Progenitor cell of endocrine pancreas (in vitro differentiated cells): Measurements from ENCODE around the gene CD3G. TPM values are rescaled to one million over a fixed set of nuclear protein-coding genes. Genes with fewer than 3 reads are reported as not detected.
"Not testable (repeated sequence)": the region's sequence is repeated elsewhere in the genome, so short reads cannot be mapped to it uniquely, and the experiment has no call there.

Experiments used
- DNase-seq: peaks from one replicate; pipeline ENCODE4 v3.0.0; 2021; ENCODE audit warnings: low spot score; ENCODE audit not compliant: unreplicated experiment
- H3K27ac Mint-ChIP-seq: 2 replicates; pipeline ENCODE4 v1.8.0; 2021; ENCODE audit warnings: mild to moderate bottlenecking, moderate library complexity, mixed read lengths
- H3K27me3 Mint-ChIP-seq: 2 replicates; pipeline ENCODE4 v1.8.0; 2021; ENCODE audit warnings: mixed read lengths
- H3K36me3 Mint-ChIP-seq: 2 replicates; pipeline ENCODE4 v1.8.0; 2022; ENCODE audit warnings: mixed read lengths; ENCODE audit not compliant: insufficient read depth
- H3K4me1 Mint-ChIP-seq: 2 replicates; pipeline ENCODE4 v1.8.0; 2021; ENCODE audit warnings: low read depth, mixed read lengths
- H3K4me3 Mint-ChIP-seq: 2 replicates; pipeline ENCODE4 v1.8.0; 2021; ENCODE audit warnings: low read depth, mild to moderate bottlenecking, moderate library complexity, mixed read lengths
- H3K9me3 Mint-ChIP-seq: 2 replicates; pipeline ENCODE4 v1.8.0; 2021; ENCODE audit warnings: low read depth, mixed read lengths
- CTCF ChIP-seq: fragments of 200-600 bp; sonication (generic); IDR thresholded peaks from one replicate; pipeline ENCODE4 v1.5.0; 2021; ENCODE audit warnings: antibody characterized with exemption, mild to moderate bottlenecking; ENCODE audit not compliant: unreplicated experiment
- total RNA-seq: library from RNA; stranded (reverse); gene quantifications from 2 replicates; pipeline ENCODE4 v1.2.1, GENCODE V29; 2021

The CD3G gene
- total RNA-seq, 1 donor from 2014 or later = not detected

- H3K4me1 Mint-ChIP-seq = no peaks in the 10 kb centered on the region
- H3K36me3 Mint-ChIP-seq = no peaks in the 10 kb centered on the region
- DNase-seq = no peak
- TF ChIP-seq CTCF = no peak
- H3K4me3 Mint-ChIP-seq = no peak within 1 kb of the TSS
- no peak within 1 kb of the TSS for H3K27ac Mint-ChIP-seq
- H3K9me3 Mint-ChIP-seq = no peaks in the 10 kb centered on the region
- peaks cover 20% of the 10 kb centered on the region for H3K27me3 Mint-ChIP-seq
These were observed 39.4 kb upstream of the CD3G start, which contains the start of gene CD3E for GRCh38 chr11:118304568-118305248. TSS of gene CD3E (plus strand) at chr11:118304730. CDS start at chr11:118304953, 223 bp downstream.

DNA sequence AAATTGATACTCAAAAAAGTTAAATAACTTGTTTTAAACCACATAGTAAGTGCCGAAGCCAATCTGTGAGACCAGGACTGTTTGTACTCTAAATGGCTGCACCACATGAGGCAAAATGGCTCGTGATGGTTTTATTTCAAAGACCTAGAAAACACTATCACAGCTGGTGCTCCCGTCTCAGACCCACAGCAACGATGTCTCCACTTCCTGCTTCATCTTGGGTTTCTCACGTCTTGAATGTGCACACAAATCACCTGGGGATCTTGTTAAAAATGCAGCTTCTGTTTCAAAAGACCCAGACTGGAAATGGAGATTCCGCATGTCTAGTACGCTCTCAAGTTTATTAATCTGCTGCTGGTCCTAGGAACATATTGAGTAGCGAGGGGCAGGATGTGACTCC lies 38.4 kb upstream of the CD3G start:
- TF ChIP-seq CTCF = no peak
- no peaks in the 10 kb centered on the region for H3K4me1 Mint-ChIP-seq

DNA sequence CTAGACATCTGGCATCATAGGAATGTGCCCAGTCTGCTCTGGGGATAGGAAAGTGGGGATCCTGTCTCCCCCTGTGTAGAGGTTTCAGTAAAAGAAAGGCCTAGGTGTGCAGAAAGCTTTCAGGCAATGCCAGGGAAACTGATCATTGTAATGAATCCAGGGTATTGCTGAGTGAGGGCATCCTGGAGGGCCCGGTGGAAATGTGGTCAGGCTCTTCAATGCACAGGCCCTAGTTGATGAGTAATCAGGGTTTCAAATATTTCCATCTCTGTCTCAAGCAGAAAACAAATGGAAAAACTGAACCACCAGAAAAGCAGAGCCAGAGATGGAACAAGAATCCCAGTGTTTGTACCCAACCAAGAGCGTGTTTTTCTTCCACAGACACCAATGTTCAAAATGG lies 37.6 kb upstream of the CD3G start:
- no peak overlapping the region for H3K4me3 Mint-ChIP-seq
- DNase-seq = no peak
- H3K36me3 Mint-ChIP-seq = no peaks in the 10 kb centered on the region
- no peak overlapping the region for H3K27ac Mint-ChIP-seq
- no peaks in the 10 kb centered on the region for H3K4me1 Mint-ChIP-seq
- TF ChIP-seq CTCF = no peak
- no peaks in the 10 kb centered on the region for H3K9me3 Mint-ChIP-seq
- peaks cover 16% of the 10 kb centered on the region for H3K27me3 Mint-ChIP-seq

More for the DNA sequence above, 38.4 kb upstream of the CD3G start:
- H3K27me3 Mint-ChIP-seq = peaks cover 16% of the 10 kb centered on the region
- H3K9me3 Mint-ChIP-seq = no peaks in the 10 kb centered on the region
- DNase-seq = no peak
- no peak overlapping the region for H3K4me3 Mint-ChIP-seq
- no peak overlapping the region for H3K27ac Mint-ChIP-seq
- H3K36me3 Mint-ChIP-seq = no peaks in the 10 kb centered on the region

- DNase-seq, H3K4me3 Mint-ChIP-seq, H3K9me3 Mint-ChIP-seq, H3K4me1 Mint-ChIP-seq, H3K36me3 Mint-ChIP-seq, H3K27ac Mint-ChIP-seq: not testable (repeated sequence)
- peaks cover 19% of the 10 kb centered on the region for H3K27me3 Mint-ChIP-seq
These were observed 35.1 kb upstream of the CD3G start for GRCh38 chr11:118308995-118309528.

DNA sequence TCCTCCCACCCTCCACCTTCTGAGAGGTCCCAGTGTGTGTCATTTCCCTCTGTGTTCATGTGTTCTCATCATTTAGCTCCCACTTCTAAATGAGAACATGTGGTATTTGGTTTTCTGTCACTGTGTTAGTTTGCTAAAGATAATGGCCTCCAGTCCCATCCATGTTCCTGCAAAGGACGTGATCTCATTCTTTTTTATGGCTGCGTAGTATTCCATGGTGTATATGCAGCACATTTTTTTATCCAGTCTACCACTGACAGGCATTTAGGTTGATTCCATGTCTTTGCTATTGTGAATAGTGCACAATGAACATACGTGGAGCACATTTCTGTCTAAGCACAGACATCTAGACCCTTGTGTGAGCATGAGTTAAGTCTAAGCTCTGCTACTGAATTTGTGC lies 33.9 kb upstream of the CD3G start:
- no peak for TF ChIP-seq CTCF
- peaks cover 13% of the 10 kb centered on the region for H3K4me1 Mint-ChIP-seq
- no peak overlapping the region for H3K27ac Mint-ChIP-seq
- no peaks in the 10 kb centered on the region for H3K36me3 Mint-ChIP-seq
- DNase-seq = no peak
- H3K4me3 Mint-ChIP-seq = no peak overlapping the region
- H3K27me3 Mint-ChIP-seq = peaks cover 15% of the 10 kb centered on the region
- H3K9me3 Mint-ChIP-seq = no peaks in the 10 kb centered on the region
